DOHH2 (cell line): ENCODE measurements around the gene NPIPA1.
"Not testable (repeated sequence)": the region's sequence is repeated elsewhere in the genome, so short reads cannot be mapped to it uniquely, and the experiment has no call there.

Experiments used
- CTCF ChIP-seq: fragments of 200-600 bp; sonication (generic); IDR thresholded peaks from one replicate; pipeline ENCODE4 v1.5.1; 2014; ENCODE audit warnings: antibody characterized with exemption, mild to moderate bottlenecking, low read depth, low read length; ENCODE audit not compliant: poor library complexity, severe bottlenecking
- EZH2phosphoT487 ChIP-seq: fragments of 200-600 bp; sonication (generic); IDR thresholded peaks from 2 replicates; pipeline ENCODE4 v1.6.1; 2017; ENCODE audit warnings: borderline replicate concordance, mild to moderate bottlenecking, antibody characterized with exemption, low read length, moderate library complexity, mixed read lengths

GRCh38 chr16:14978908-14979307 lies 41.7 kb downstream of the NPIPA1 start:
- TF ChIP-seq CTCF, EZH2phosphoT487: not testable (repeated sequence)
